Measurements from ENCODE around the gene SERPINE3.

Gene SERPINE3

GRCh38 chr13:51339952-51340732 lies 651 bp downstream of the SERPINE3 start:
- TF ChIP-seq CTCF (IDR thresholded peaks at IDR 0.05; ENCODE audit: borderline replicate concordance, extremely low read depth, low read length, poor library complexity, severe bottlenecking) (no peak), EZH2 (IDR thresholded peaks at IDR 0.05; ENCODE audit: borderline replicate concordance, low read depth, low read length, severe bottlenecking) (no peak)
- ATAC-seq (ENCODE audit: insufficient read depth, low read depth) (no peak), DNase-seq (no peak)
- Histone ChIP-seq H2AFZ (ENCODE audit: low read depth, low read length) (no peak overlapping the region), H3K79me2 (ENCODE audit: insufficient read depth, low read length) (no peaks in the 10 kb centered on the region), H3K36me3 (ENCODE audit: insufficient read depth, low read length) (no peaks in the 10 kb centered on the region), H4K20me1 (ENCODE audit: insufficient read depth, low read length) (no peaks in the 10 kb centered on the region), H3K9me3 (ENCODE audit: insufficient read depth, low read length, severe bottlenecking) (no peaks in the 10 kb centered on the region), H3K27ac (ENCODE audit: low read length) (no peak overlapping the region), H3K4me1 (ENCODE audit: insufficient read depth, low read length) (no peaks in the 10 kb centered on the region), H3K9ac (ENCODE audit: low read depth, low read length) (no peak overlapping the region), H3K4me2 (ENCODE audit: insufficient read depth, low read length) (no peak overlapping the region), H3K27me3 (ENCODE audit: insufficient read depth, low read length, poor library complexity) (peaks cover 4% of the 10 kb centered on the region), H3K4me3 (ENCODE audit: low read depth in 1 of 2, low read length in 2 of 2) (no peak overlapping the region)

GRCh38 chr13:51341232-51341631 lies 1.7 kb downstream of the SERPINE3 start:
- no peak for TF ChIP-seq EZH2 (IDR thresholded peaks at IDR 0.05; ENCODE audit: borderline replicate concordance, low read depth, low read length, severe bottlenecking)
- TF ChIP-seq CTCF (IDR thresholded peaks at IDR 0.05; ENCODE audit: borderline replicate concordance, extremely low read depth, low read length, poor library complexity, severe bottlenecking) = no peak
- Histone ChIP-seq H3K9ac (ENCODE audit: low read depth, low read length) (no peak overlapping the region), H3K27ac (ENCODE audit: low read length) (no peak overlapping the region), H3K4me2 (ENCODE audit: insufficient read depth, low read length) (no peak overlapping the region), H3K79me2 (ENCODE audit: insufficient read depth, low read length) (no peaks in the 10 kb centered on the region), H2AFZ (ENCODE audit: low read depth, low read length) (no peak overlapping the region), H3K4me1 (ENCODE audit: insufficient read depth, low read length) (no peaks in the 10 kb centered on the region), H3K9me3 (ENCODE audit: insufficient read depth, low read length, severe bottlenecking) (no peaks in the 10 kb centered on the region), H4K20me1 (ENCODE audit: insufficient read depth, low read length) (no peaks in the 10 kb centered on the region), H3K36me3 (ENCODE audit: insufficient read depth, low read length) (no peaks in the 10 kb centered on the region), H3K4me3 (ENCODE audit: low read depth in 1 of 2, low read length in 2 of 2) (no peak overlapping the region), H3K27me3 (ENCODE audit: insufficient read depth, low read length, poor library complexity) (peaks cover 4% of the 10 kb centered on the region)
- DNase-seq (no peak), ATAC-seq (ENCODE audit: insufficient read depth, low read depth) (no peak)

GRCh38 chr13:51341791-51342190 lies 2.3 kb downstream of the SERPINE3 start:
- Histone ChIP-seq H3K36me3 (ENCODE audit: insufficient read depth, low read length) (no peaks in the 10 kb centered on the region), H3K79me2 (ENCODE audit: insufficient read depth, low read length) (no peaks in the 10 kb centered on the region), H3K4me1 (ENCODE audit: insufficient read depth, low read length) (no peaks in the 10 kb centered on the region), H3K27me3 (ENCODE audit: insufficient read depth, low read length, poor library complexity) (peaks cover 4% of the 10 kb centered on the region), H4K20me1 (ENCODE audit: insufficient read depth, low read length) (no peaks in the 10 kb centered on the region), H3K9ac (ENCODE audit: low read depth, low read length) (no peak overlapping the region), H3K27ac (ENCODE audit: low read length) (no peak overlapping the region), H3K4me3 (ENCODE audit: low read depth in 1 of 2, low read length in 2 of 2) (no peak overlapping the region), H3K9me3 (ENCODE audit: insufficient read depth, low read length, severe bottlenecking) (no peaks in the 10 kb centered on the region), H3K4me2 (ENCODE audit: insufficient read depth, low read length) (no peak overlapping the region), H2AFZ (ENCODE audit: low read depth, low read length) (no peak overlapping the region)
- no peak for DNase-seq
- TF ChIP-seq CTCF (IDR thresholded peaks at IDR 0.05; ENCODE audit: borderline replicate concordance, extremely low read depth, low read length, poor library complexity, severe bottlenecking) (no peak), EZH2 (IDR thresholded peaks at IDR 0.05; ENCODE audit: borderline replicate concordance, low read depth, low read length, severe bottlenecking) (no peak)
- no peak for ATAC-seq (ENCODE audit: insufficient read depth, low read depth)
